ENCODE data around the gene ATN1.

The ATN1 gene

GRCh38 chr12:6956021-6956727 lies 28.4 kb downstream of the ATN1 start:
- no peak for DNase-seq (ENCODE audit: low read depth in 4 of 4, low spot score in 1 of 4)

GRCh38 chr12:6957151-6957701 lies 29.5 kb downstream of the ATN1 start:
- no peak for DNase-seq (ENCODE audit: low read depth in 4 of 4, low spot score in 1 of 4)

- DNase-seq (ENCODE audit: low read depth in 4 of 4, low spot score in 1 of 4), result no peak
These were observed 30.2 kb downstream of the ATN1 start for GRCh38 chr12:6957741-6958608.

- DNase-seq (ENCODE audit: low read depth in 4 of 4, low spot score in 1 of 4), result no peak
These were observed 30.9 kb downstream of the ATN1 start for GRCh38 chr12:6958609-6959057.

- peak in 1 of 4 experiments; percentile 59 for DNase-seq (ENCODE audit: low read depth in 4 of 4, low spot score in 1 of 4)
These were observed 31.5 kb downstream of the ATN1 start for GRCh38 chr12:6959058-6959804.

GRCh38 chr12:6959805-6960592 lies 32.2 kb downstream of the ATN1 start:
- no peak for DNase-seq (ENCODE audit: low read depth in 4 of 4, low spot score in 1 of 4)

GRCh38 chr12:6960593-6961277 lies 33.0 kb downstream of the ATN1 start:
- no peak for DNase-seq (ENCODE audit: low read depth in 4 of 4, low spot score in 1 of 4)

- peak; percentile 74 to 94 (median 86) for DNase-seq (ENCODE audit: low read depth in 4 of 4, low spot score in 1 of 4)
These were observed 33.5 kb downstream of the ATN1 start for GRCh38 chr12:6961278-6961694.

- DNase-seq (ENCODE audit: low read depth in 4 of 4, low spot score in 1 of 4), result peak in 1 of 4 experiments; percentile 54
These were observed 34.0 kb downstream of the ATN1 start for GRCh38 chr12:6961695-6962284.

GRCh38 chr12:6962285-6963015 lies 34.7 kb downstream of the ATN1 start:
- no peak for DNase-seq (ENCODE audit: low read depth in 4 of 4, low spot score in 1 of 4)

- DNase-seq (ENCODE audit: low read depth in 4 of 4, low spot score in 1 of 4), result no peak
These were observed 35.4 kb downstream of the ATN1 start for GRCh38 chr12:6963016-6963731.

GRCh38 chr12:6963791-6964413 lies 36.1 kb downstream of the ATN1 start:
- no peak for DNase-seq (ENCODE audit: low read depth in 4 of 4, low spot score in 1 of 4)

GRCh38 chr12:6964605-6965025 lies 36.9 kb downstream of the ATN1 start:
- DNase-seq (ENCODE audit: low read depth in 4 of 4, low spot score in 1 of 4), result no peak

GRCh38 chr12:6965026-6965661 lies 37.4 kb downstream of the ATN1 start:
- DNase-seq (ENCODE audit: low read depth in 4 of 4, low spot score in 1 of 4), result peak; percentile 80 to 87 (median 84)

GRCh38 chr12:6965714-6966113 lies 38.0 kb downstream of the ATN1 start:
- DNase-seq (ENCODE audit: low read depth in 4 of 4, low spot score in 1 of 4), result no peak

GRCh38 chr12:6966351-6966750 lies 38.6 kb downstream of the ATN1 start:
- DNase-seq (ENCODE audit: low read depth in 4 of 4, low spot score in 1 of 4), result no peak

GRCh38 chr12:6967651-6968100 lies 39.9 kb downstream of the ATN1 start:
- no peak for DNase-seq (ENCODE audit: low read depth in 4 of 4, low spot score in 1 of 4)

Measured in stimulated activated CD4-positive, alpha-beta T cell treated with anti-CD3 and anti-CD28 coated beads, Interleukin-1b, Interleukin-23, amount 100 ng/mL, for 24 hours (primary cell).